ENCODE results near the gene TRAPPC12. TPM values are rescaled to one million over a fixed set of nuclear protein-coding genes. Genes with fewer than 3 reads are reported as not detected.

TRAPPC12 gene
- total RNA-seq, 3 donors from 2014 or later: 76.9 to 102 (median 97.8) TPM

DNA sequence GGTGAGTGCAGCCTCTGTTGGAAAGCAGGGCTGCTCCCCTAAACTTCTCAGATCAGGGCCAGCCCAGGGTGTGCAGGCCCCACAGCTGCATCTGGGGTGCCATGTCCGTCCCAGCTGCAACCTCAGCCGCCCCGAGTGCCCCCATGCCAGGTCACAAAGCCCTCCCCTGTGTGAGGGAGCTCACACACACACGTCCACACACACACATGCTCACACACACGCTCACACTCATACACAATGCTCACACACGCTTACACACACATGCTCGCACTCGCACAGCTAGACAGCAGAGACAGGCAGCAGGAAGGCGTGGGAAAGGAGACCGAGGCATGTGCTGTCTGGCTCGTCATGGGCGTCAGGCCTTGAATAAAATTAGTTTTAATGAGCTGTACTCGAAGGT, 84.5 kb downstream of the TRAPPC12 start:
- Histone ChIP-seq H3K36me3 (ENCODE audit: low read depth) (peaks cover 3% of the 10 kb centered on the region), H3K4me1 (ENCODE audit: low read depth) (no peaks in the 10 kb centered on the region), H3K9me3 (no peaks in the 10 kb centered on the region), H3K4me3 (no peak overlapping the region)
- DNase-seq: no peak
- no peak for ATAC-seq
- TF ChIP-seq, protein P1, sequence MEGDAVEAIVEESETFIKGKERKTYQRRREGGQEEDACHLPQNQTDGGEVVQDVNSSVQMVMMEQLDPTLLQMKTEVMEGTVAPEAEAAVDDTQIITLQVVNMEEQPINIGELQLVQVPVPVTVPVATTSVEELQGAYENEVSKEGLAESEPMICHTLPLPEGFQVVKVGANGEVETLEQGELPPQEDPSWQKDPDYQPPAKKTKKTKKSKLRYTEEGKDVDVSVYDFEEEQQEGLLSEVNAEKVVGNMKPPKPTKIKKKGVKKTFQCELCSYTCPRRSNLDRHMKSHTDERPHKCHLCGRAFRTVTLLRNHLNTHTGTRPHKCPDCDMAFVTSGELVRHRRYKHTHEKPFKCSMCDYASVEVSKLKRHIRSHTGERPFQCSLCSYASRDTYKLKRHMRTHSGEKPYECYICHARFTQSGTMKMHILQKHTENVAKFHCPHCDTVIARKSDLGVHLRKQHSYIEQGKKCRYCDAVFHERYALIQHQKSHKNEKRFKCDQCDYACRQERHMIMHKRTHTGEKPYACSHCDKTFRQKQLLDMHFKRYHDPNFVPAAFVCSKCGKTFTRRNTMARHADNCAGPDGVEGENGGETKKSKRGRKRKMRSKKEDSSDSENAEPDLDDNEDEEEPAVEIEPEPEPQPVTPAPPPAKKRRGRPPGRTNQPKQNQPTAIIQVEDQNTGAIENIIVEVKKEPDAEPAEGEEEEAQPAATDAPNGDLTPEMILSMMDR (IDR thresholded peaks at IDR 0.05): no peak
- intact Hi-C loops (cut with DNase I, micrococcal nuclease): no loop called here

- no peak for DNase-seq
- no peak for ATAC-seq
- TF ChIP-seq, protein P1 (IDR thresholded peaks at IDR 0.05): no peak
- H3K4me1 ChIP-seq (ENCODE audit: low read depth): no peaks in the 10 kb centered on the region
- H3K9me3 ChIP-seq: no peaks in the 10 kb centered on the region
- peaks cover 3% of the 10 kb centered on the region for H3K36me3 ChIP-seq (ENCODE audit: low read depth)
- H3K4me3 ChIP-seq: no peak overlapping the region
- intact Hi-C loops (cut with DNase I, micrococcal nuclease): no loop called here
These were observed 85.0 kb downstream of the TRAPPC12 start for GRCh38 chr2:3464401-3465005.

GRCh38 chr2:3465328-3465727, 85.8 kb downstream of the TRAPPC12 start:
- no peak for DNase-seq
- Histone ChIP-seq H3K4me1 (ENCODE audit: low read depth) (no peaks in the 10 kb centered on the region), H3K4me3 (no peak overlapping the region), H3K36me3 (ENCODE audit: low read depth) (peaks cover 3% of the 10 kb centered on the region), H3K9me3 (no peaks in the 10 kb centered on the region)
- no peak for ATAC-seq
- TF ChIP-seq, protein P1 (IDR thresholded peaks at IDR 0.05): no peak
- intact Hi-C loops (cut with DNase I, micrococcal nuclease): no loop called here

DNA sequence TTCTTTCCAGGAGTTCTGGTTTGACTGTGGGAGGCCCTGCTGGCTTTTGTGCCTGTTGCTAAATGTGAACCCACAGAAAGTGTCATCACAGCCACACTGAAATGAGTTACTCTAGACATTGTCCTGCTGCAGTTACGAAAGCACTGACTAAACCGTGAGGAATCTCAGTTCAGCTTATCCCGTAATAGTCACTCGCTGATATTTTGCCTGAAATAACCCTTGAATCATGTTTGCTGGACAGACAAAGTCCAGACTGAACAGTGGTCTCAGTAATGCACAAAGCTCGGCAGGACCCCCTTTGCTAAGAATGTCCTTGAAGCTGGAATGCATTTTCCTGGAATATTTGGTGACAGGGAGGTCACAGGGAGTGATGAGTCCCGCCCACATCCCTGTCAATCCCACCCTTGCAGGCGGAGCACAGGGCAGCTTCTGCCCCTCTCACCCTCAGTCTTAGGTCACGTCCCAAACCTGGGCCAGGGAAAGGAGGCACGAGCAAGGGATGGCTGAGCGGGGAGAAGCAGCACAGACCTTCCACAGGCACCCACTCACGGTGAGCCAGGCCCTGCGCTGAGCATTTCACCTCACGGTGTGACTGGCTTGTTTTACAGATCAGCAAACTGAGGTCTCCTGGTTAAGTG, 86.5 kb downstream of the TRAPPC12 start:
- TF ChIP-seq, protein P1 (IDR thresholded peaks at IDR 0.05): no peak
- Histone ChIP-seq H3K4me1 (ENCODE audit: low read depth) (no peaks in the 10 kb centered on the region), H3K36me3 (ENCODE audit: low read depth) (peaks cover 3% of the 10 kb centered on the region), H3K4me3 (no peak overlapping the region), H3K9me3 (no peaks in the 10 kb centered on the region)
- no peak for DNase-seq
- ATAC-seq: no peak
- intact Hi-C loops (cut with DNase I, micrococcal nuclease): no loop called here

GRCh38 chr2:3466482-3466863, 87.0 kb downstream of the TRAPPC12 start:
- no peak for ATAC-seq
- Histone ChIP-seq H3K4me1 (ENCODE audit: low read depth) (no peaks in the 10 kb centered on the region), H3K9me3 (no peaks in the 10 kb centered on the region), H3K36me3 (ENCODE audit: low read depth) (peaks cover 3% of the 10 kb centered on the region), H3K4me3 (no peak overlapping the region)
- TF ChIP-seq, protein P1 (IDR thresholded peaks at IDR 0.05): no peak
- intact Hi-C loops (cut with DNase I, micrococcal nuclease): no loop called here
- DNase-seq: peak in 1 of 3 donors; percentile 23

Data from mucosa of descending colon (tissue), 3 donors.